Activated CD8-positive, alpha-beta memory T cell treated with anti-CD3 and anti-CD28 coated beads, Interleukin-2, amount 10 ng/mL, durations not matched to agents 7 days and 5 days (primary cell): Measurements from ENCODE around the gene CIC. TPM values are rescaled to one million over a fixed set of nuclear protein-coding genes. Genes with fewer than 3 reads are reported as not detected.

Source experiments
- ATAC-seq: fragments of 150-1000 bp; cut with Tn5 transposase; one replicate; pipeline ENCODE4 v1.10.0; 2021; ENCODE audit warnings: moderate library complexity
- CTCF ChIA-PET: fragments of 350-600 bp; sonication (Branson Sonifier 250); formaldehyde crosslinking; loops from one replicate; lab custom pipeline; 2021; ENCODE audit warnings: antibody characterized with exemption; lab: Charles Lee
- DNase-seq: peaks from one replicate; pipeline ENCODE4 v3.0.0-alpha.2; 2020
- H3K27ac Mint-ChIP-seq: one replicate; pipeline ENCODE4 v1.8.0; 2021; ENCODE audit warnings: mild to moderate bottlenecking, mixed read lengths
- H3K27me3 Mint-ChIP-seq: one replicate; pipeline ENCODE4 v1.8.0; 2021; ENCODE audit warnings: mixed read lengths
- H3K36me3 Mint-ChIP-seq: one replicate; pipeline ENCODE4 v1.8.0; 2021; ENCODE audit warnings: mild to moderate bottlenecking, mixed read lengths
- H3K4me1 Mint-ChIP-seq: one replicate; pipeline ENCODE4 v1.8.0; 2021; ENCODE audit warnings: mixed read lengths
- H3K4me3 Mint-ChIP-seq: one replicate; pipeline ENCODE4 v1.8.0; 2021; ENCODE audit warnings: mild to moderate bottlenecking, moderate library complexity, mixed read lengths
- H3K9me3 Mint-ChIP-seq: one replicate; pipeline ENCODE4 v1.8.0; 2022; ENCODE audit warnings: low read depth, mixed read lengths
- total RNA-seq, 2 experiments: library from RNA; stranded (reverse); gene quantifications; one replicate each; pipeline ENCODE4 v1.2.3, GENCODE V29; 2021

The CIC gene
- total RNA-seq, 2 experiments from 2014 or later, result 67.3 to 77.3 TPM

GRCh38 chr19:42292963-42293362 is 23.9 kb downstream of the CIC start:
- H3K27me3 Mint-ChIP-seq, result no peaks in the 10 kb centered on the region
- no peak for ATAC-seq
- H3K27ac Mint-ChIP-seq, result no peak overlapping the region
- H3K9me3 Mint-ChIP-seq, result no peaks in the 10 kb centered on the region
- H3K4me3 Mint-ChIP-seq, result no peak overlapping the region
- CTCF ChIA-PET, result interaction anchor here (1.0 kb wide), 1 partner anchor 13 kb away, joined by 3 read pairs; no protein-coding TSS in a partner anchor
- peaks cover 14% of the 10 kb centered on the region for H3K36me3 Mint-ChIP-seq
- peaks cover 2% of the 10 kb centered on the region for H3K4me1 Mint-ChIP-seq
- DNase-seq, result no peak

- Mint-ChIP-seq H3K9me3 (no peaks in the 10 kb centered on the region), H3K36me3 (peaks cover 12% of the 10 kb centered on the region), H3K27ac (no peak overlapping the region), H3K27me3 (no peaks in the 10 kb centered on the region), H3K4me1 (peaks cover 2% of the 10 kb centered on the region), H3K4me3 (no peak overlapping the region)
- ATAC-seq (no peak), DNase-seq (no peak)
- CTCF ChIA-PET, result interaction anchor here (1.0 kb wide), 1 partner anchor 14 kb away, joined by 3 read pairs; no protein-coding TSS in a partner anchor
These were observed 24.5 kb downstream of the CIC start for GRCh38 chr19:42293540-42293939.

- Mint-ChIP-seq H3K9me3 (no peaks in the 10 kb centered on the region), H3K4me1 (peaks cover 2% of the 10 kb centered on the region), H3K27me3 (no peaks in the 10 kb centered on the region), H3K36me3 (peaks cover 12% of the 10 kb centered on the region), H3K4me3 (no peak overlapping the region), H3K27ac (no peak overlapping the region)
- CTCF ChIA-PET, result interaction anchor here (1.0 to 3.0 kb wide), 5 partner anchors 14 to 185 kb away, joined by 3 to 19 read pairs (median 3); no protein-coding TSS in a partner anchor
- ATAC-seq, result no peak
- no peak for DNase-seq
These were observed 24.9 kb downstream of the CIC start for GRCh38 chr19:42293948-42294347.

- no peak overlapping the region for H3K27ac Mint-ChIP-seq
- ATAC-seq (no peak), DNase-seq (no peak)
- H3K4me1 Mint-ChIP-seq, result peaks cover 2% of the 10 kb centered on the region
- H3K4me3 Mint-ChIP-seq, result no peak overlapping the region
- H3K36me3 Mint-ChIP-seq, result peaks cover 12% of the 10 kb centered on the region
- H3K9me3 Mint-ChIP-seq, result no peaks in the 10 kb centered on the region
- CTCF ChIA-PET, result interaction anchor here (0.9 to 3.7 kb wide), 9 partner anchors 10 to 186 kb away, joined by 3 to 19 read pairs (median 4); partner anchors contain the start of gene POU2F2
- no peaks in the 10 kb centered on the region for H3K27me3 Mint-ChIP-seq
These were observed 25.6 kb downstream of the CIC start for GRCh38 chr19:42294471-42295137.

GRCh38 chr19:42295342-42295741 is 26.3 kb downstream of the CIC start:
- ATAC-seq (no peak), DNase-seq (no peak)
- H3K4me1 Mint-ChIP-seq, result peaks cover 2% of the 10 kb centered on the region
- H3K27ac Mint-ChIP-seq, result no peak overlapping the region
- no peaks in the 10 kb centered on the region for H3K27me3 Mint-ChIP-seq
- H3K36me3 Mint-ChIP-seq, result peaks cover 12% of the 10 kb centered on the region
- no peak overlapping the region for H3K4me3 Mint-ChIP-seq
- CTCF ChIA-PET, result interaction anchor here (0.9 to 3.7 kb wide), 10 partner anchors 11 to 180 kb away, joined by 3 to 19 read pairs (median 3); partner anchors contain the start of gene POU2F2
- no peaks in the 10 kb centered on the region for H3K9me3 Mint-ChIP-seq

GRCh38 chr19:42295831-42296525 is 26.9 kb downstream of the CIC start:
- Mint-ChIP-seq H3K9me3 (no peaks in the 10 kb centered on the region), H3K27me3 (no peaks in the 10 kb centered on the region), H3K4me3 (no peak overlapping the region), H3K27ac (peak overlapping the region; percentile 40), H3K4me1 (peaks cover 2% of the 10 kb centered on the region), H3K36me3 (peaks cover 12% of the 10 kb centered on the region)
- CTCF ChIA-PET, result interaction anchor here (0.7 to 3.7 kb wide), 19 partner anchors 10 to 181 kb away, joined by 3 to 19 read pairs (median 3); partner anchors contain the start of gene POU2F2
- DNase-seq (peak; percentile 92), ATAC-seq (peak; percentile 85)

- DNase-seq (no peak), ATAC-seq (no peak)
- Mint-ChIP-seq H3K4me3 (no peak overlapping the region), H3K27ac (no peak overlapping the region), H3K4me1 (peaks cover 11% of the 10 kb centered on the region), H3K27me3 (no peaks in the 10 kb centered on the region), H3K36me3 (peaks cover 9% of the 10 kb centered on the region), H3K9me3 (no peaks in the 10 kb centered on the region)
- CTCF ChIA-PET, result interaction anchor here (0.9 to 3.7 kb wide), 11 partner anchors 8 to 182 kb away, joined by 3 to 19 read pairs (median 4); partner anchors contain the start of gene POU2F2
These were observed 28.0 kb downstream of the CIC start for GRCh38 chr19:42297039-42297438.

GRCh38 chr19:42301646-42302203 is 32.7 kb downstream of the CIC start, which contains the start of gene PRR19:
TSS of gene PRR19 (plus strand) at chr19:42302132. CDS start at chr19:42309585, 7,453 bp downstream.
- DNase-seq, result peak; percentile 51
- peak; percentile 24 for ATAC-seq
- H3K36me3 Mint-ChIP-seq, result peaks cover 2% of the 10 kb centered on the region
- H3K9me3 Mint-ChIP-seq, result no peaks in the 10 kb centered on the region
- peak within 1 kb of the TSS; percentile 82 for H3K4me3 Mint-ChIP-seq
- H3K27me3 Mint-ChIP-seq, result no peaks in the 10 kb centered on the region
- CTCF ChIA-PET, result interaction anchor here (0.5 to 2.0 kb wide), 7 partner anchors 31 to 193 kb away, joined by 3 to 5 read pairs (median 3); partner anchors contain the start of gene POU2F2
- H3K27ac Mint-ChIP-seq, result peak within 1 kb of the TSS; percentile 83
- H3K4me1 Mint-ChIP-seq, result peaks cover 23% of the 10 kb centered on the region

GRCh38 chr19:42303101-42303464 is 34.0 kb downstream of the CIC start:
- DNase-seq (no peak), ATAC-seq (no peak)
- Mint-ChIP-seq H3K36me3 (no peaks in the 10 kb centered on the region), H3K27me3 (no peaks in the 10 kb centered on the region), H3K4me3 (peak overlapping the region; percentile 82), H3K27ac (peak overlapping the region; percentile 83), H3K9me3 (no peaks in the 10 kb centered on the region), H3K4me1 (peaks cover 23% of the 10 kb centered on the region)
- CTCF ChIA-PET, result interaction anchor here (0.8 to 2.0 kb wide), 6 partner anchors 20 to 194 kb away, joined by 3 to 7 read pairs (median 4); no protein-coding TSS in a partner anchor

- CTCF ChIA-PET, result interaction anchor here (0.6 to 1.6 kb wide), 4 partner anchors 10 to 171 kb away, joined by 3 to 7 read pairs (median 4); no protein-coding TSS in a partner anchor
- Mint-ChIP-seq H3K36me3 (no peaks in the 10 kb centered on the region), H3K4me3 (peak overlapping the region; percentile 82), H3K27ac (no peak overlapping the region), H3K9me3 (no peaks in the 10 kb centered on the region), H3K4me1 (peaks cover 23% of the 10 kb centered on the region), H3K27me3 (no peaks in the 10 kb centered on the region)
- DNase-seq (no peak), ATAC-seq (no peak)
These were observed 34.8 kb downstream of the CIC start for GRCh38 chr19:42303876-42304275.

GRCh38 chr19:42306646-42307045 is 37.6 kb downstream of the CIC start:
- H3K4me3 Mint-ChIP-seq, result no peak overlapping the region
- CTCF ChIA-PET, result interaction anchor here (0.9 kb wide), 1 partner anchor 26 kb away, joined by 4 read pairs; no protein-coding TSS in a partner anchor
- DNase-seq (no peak), ATAC-seq (no peak)
- no peak overlapping the region for H3K27ac Mint-ChIP-seq
- H3K9me3 Mint-ChIP-seq, result no peaks in the 10 kb centered on the region
- no peaks in the 10 kb centered on the region for H3K36me3 Mint-ChIP-seq
- H3K4me1 Mint-ChIP-seq, result peaks cover 18% of the 10 kb centered on the region
- peaks cover 10% of the 10 kb centered on the region for H3K27me3 Mint-ChIP-seq

- no peak overlapping the region for H3K4me3 Mint-ChIP-seq
- no peak for ATAC-seq
- H3K9me3 Mint-ChIP-seq, result no peaks in the 10 kb centered on the region
- DNase-seq, result no peak
- H3K27me3 Mint-ChIP-seq, result peaks cover 36% of the 10 kb centered on the region
- H3K36me3 Mint-ChIP-seq, result no peaks in the 10 kb centered on the region
- H3K27ac Mint-ChIP-seq, result no peak overlapping the region
- CTCF ChIA-PET, result interaction anchor here (1.8 kb wide), 1 partner anchor 15 kb away, joined by 3 read pairs; no protein-coding TSS in a partner anchor
- peaks cover 10% of the 10 kb centered on the region for H3K4me1 Mint-ChIP-seq
These were observed 40.6 kb downstream of the CIC start for GRCh38 chr19:42309686-42310085.

GRCh38 chr19:42311657-42312056 is 42.6 kb downstream of the CIC start:
- no peak overlapping the region for H3K4me3 Mint-ChIP-seq
- CTCF ChIA-PET, result interaction anchor here (0.9 kb wide), 1 partner anchor 10 kb away, joined by 3 read pairs; no protein-coding TSS in a partner anchor
- DNase-seq (no peak), ATAC-seq (no peak)
- peaks cover 39% of the 10 kb centered on the region for H3K27me3 Mint-ChIP-seq
- no peaks in the 10 kb centered on the region for H3K9me3 Mint-ChIP-seq
- H3K4me1 Mint-ChIP-seq, result peaks cover 12% of the 10 kb centered on the region
- no peak overlapping the region for H3K27ac Mint-ChIP-seq
- no peaks in the 10 kb centered on the region for H3K36me3 Mint-ChIP-seq
